Measurements from ENCODE around the gene SPATA32. TPM values are rescaled to one million over a fixed set of nuclear protein-coding genes. Genes with fewer than 3 reads are reported as not detected.

The SPATA32 gene
- total and polyA plus RNA-seq, 2 experiments from 2014 or later, result not detected

DNA sequence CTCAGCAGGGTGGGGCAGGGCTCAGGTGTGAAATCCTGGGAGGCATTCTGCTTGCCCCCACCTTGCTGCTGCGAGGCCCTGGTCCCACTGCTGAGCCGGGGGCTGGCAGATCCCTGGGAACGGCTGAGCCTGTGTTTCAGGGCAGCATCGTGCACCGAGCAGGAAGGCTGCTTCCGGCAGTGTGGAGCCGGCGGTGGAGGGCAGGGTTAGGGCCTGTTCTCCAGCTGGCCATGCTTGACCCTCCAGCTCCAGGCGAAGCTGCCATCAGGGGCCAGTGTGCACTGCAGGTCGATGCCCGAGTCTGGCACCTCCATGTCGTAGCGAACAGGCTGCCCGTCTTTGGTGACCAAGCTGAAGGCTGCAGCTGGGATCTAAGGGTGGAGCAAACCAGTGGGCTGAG is 2.5 kb upstream of the SPATA32 start:
- Mint-ChIP-seq H3K9me3 (no peaks in the 10 kb centered on the region), H3K27me3 (ENCODE audit: insufficient read depth, low read depth, poor library complexity) (peaks cover 14% of the 10 kb centered on the region), H3K36me3 (ENCODE audit: low read depth) (peaks cover 22% of the 10 kb centered on the region), H3K4me3 (no peak overlapping the region), H3K4me1 (peaks cover 10% of the 10 kb centered on the region), H3K27ac (no peak overlapping the region)
- H3K4me3 ChIP-seq, result no peak overlapping the region
- peaks cover 3% of the 10 kb centered on the region; the same call in 1 of the 2 replicates for H3F3A ChIP-seq (replicated peaks; ENCODE audit: low read depth)
- H2AFZ ChIP-seq, result no peak overlapping the region
- H3K4me2 ChIP-seq, result no peak overlapping the region
- H4K20me1 ChIP-seq (replicated peaks; ENCODE audit: insufficient read depth), result no peaks in the 10 kb centered on the region; the same call in 1 of the 2 replicates
- H3K27me3 ChIP-seq (ENCODE audit: insufficient read depth), result peaks cover 11% of the 10 kb centered on the region
- no peaks in the 10 kb centered on the region for H3K9me2 ChIP-seq (ENCODE audit: insufficient read depth)
- no peak for ATAC-seq
- no peak for DNase-seq (ENCODE audit: low spot score)
- H3K79me2 ChIP-seq (replicated peaks; ENCODE audit: insufficient read depth), result no peaks in the 10 kb centered on the region
- peaks cover 9% of the 10 kb centered on the region; the same call in 1 of the 2 replicates for H3K4me1 ChIP-seq (ENCODE audit: insufficient read depth)
- TF ChIP-seq, protein P1, sequence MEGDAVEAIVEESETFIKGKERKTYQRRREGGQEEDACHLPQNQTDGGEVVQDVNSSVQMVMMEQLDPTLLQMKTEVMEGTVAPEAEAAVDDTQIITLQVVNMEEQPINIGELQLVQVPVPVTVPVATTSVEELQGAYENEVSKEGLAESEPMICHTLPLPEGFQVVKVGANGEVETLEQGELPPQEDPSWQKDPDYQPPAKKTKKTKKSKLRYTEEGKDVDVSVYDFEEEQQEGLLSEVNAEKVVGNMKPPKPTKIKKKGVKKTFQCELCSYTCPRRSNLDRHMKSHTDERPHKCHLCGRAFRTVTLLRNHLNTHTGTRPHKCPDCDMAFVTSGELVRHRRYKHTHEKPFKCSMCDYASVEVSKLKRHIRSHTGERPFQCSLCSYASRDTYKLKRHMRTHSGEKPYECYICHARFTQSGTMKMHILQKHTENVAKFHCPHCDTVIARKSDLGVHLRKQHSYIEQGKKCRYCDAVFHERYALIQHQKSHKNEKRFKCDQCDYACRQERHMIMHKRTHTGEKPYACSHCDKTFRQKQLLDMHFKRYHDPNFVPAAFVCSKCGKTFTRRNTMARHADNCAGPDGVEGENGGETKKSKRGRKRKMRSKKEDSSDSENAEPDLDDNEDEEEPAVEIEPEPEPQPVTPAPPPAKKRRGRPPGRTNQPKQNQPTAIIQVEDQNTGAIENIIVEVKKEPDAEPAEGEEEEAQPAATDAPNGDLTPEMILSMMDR (conservative IDR thresholded peaks at IDR 0.05; ENCODE audit: low read depth in 2 of 2), result no peak
- TF ChIP-seq POLR2AphosphoS5 (IDR thresholded peaks at IDR 0.05; ENCODE audit: low read depth) (no peak), EZH2phosphoT487 (IDR thresholded peaks at IDR 0.05; ENCODE audit: unreplicated experiment) (no peak), ZNF331 (CRISPR knock-in tag; IDR thresholded peaks at IDR 0.05; ENCODE audit: low read depth) (no peak), CREB1 (CRISPR knock-in tag; IDR thresholded peaks at IDR 0.05; ENCODE audit: low read depth) (no peak)
- H3K36me3 ChIP-seq (ENCODE audit: insufficient read depth), result no peaks in the 10 kb centered on the region
- no peak overlapping the region for H3K27ac ChIP-seq (ENCODE audit: low read depth)

DNA sequence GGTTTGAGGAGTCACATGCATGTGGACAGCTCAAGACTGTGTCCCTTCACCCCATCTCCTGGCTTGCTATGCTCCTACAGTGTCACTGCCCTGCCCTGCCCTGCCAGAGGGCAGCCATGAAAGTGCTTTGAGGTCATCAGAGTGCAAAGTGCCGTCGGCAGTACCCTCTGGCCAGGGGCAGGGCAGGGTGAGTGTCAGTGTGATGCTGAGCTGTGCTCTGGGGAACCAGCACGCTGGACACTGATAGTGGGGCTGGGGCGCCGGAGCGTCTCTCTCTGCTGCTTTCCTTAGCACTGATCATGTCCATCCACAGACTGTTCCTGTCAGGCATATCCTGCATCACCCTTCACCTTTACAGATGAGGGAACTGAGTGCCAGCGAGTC is 1.6 kb upstream of the SPATA32 start:
- Histone ChIP-seq H3K27me3 (ENCODE audit: insufficient read depth) (peaks cover 11% of the 10 kb centered on the region), H3K4me3 (no peak overlapping the region), H2AFZ (no peak overlapping the region), H4K20me1 (replicated peaks; ENCODE audit: insufficient read depth) (no peaks in the 10 kb centered on the region; the same call in 1 of the 2 replicates), H3K4me2 (no peak overlapping the region), H3F3A (replicated peaks; ENCODE audit: low read depth) (peaks cover 3% of the 10 kb centered on the region; the same call in 1 of the 2 replicates), H3K36me3 (ENCODE audit: insufficient read depth) (no peaks in the 10 kb centered on the region), H3K9me2 (ENCODE audit: insufficient read depth) (no peaks in the 10 kb centered on the region), H3K4me1 (ENCODE audit: insufficient read depth) (peaks cover 9% of the 10 kb centered on the region; the same call in 1 of the 2 replicates), H3K79me2 (replicated peaks; ENCODE audit: insufficient read depth) (no peaks in the 10 kb centered on the region), H3K27ac (ENCODE audit: low read depth) (no peak overlapping the region)
- Mint-ChIP-seq H3K27ac (no peak overlapping the region), H3K4me3 (no peak overlapping the region), H3K36me3 (ENCODE audit: low read depth) (peaks cover 14% of the 10 kb centered on the region; the same call in 2 of the 3 replicates), H3K27me3 (ENCODE audit: insufficient read depth, low read depth, poor library complexity) (peaks cover 14% of the 10 kb centered on the region), H3K4me1 (peaks cover 10% of the 10 kb centered on the region), H3K9me3 (no peaks in the 10 kb centered on the region)
- ATAC-seq (no peak), DNase-seq (ENCODE audit: low spot score) (no peak)
- no peak for TF ChIP-seq POLR2AphosphoS5 (IDR thresholded peaks at IDR 0.05; ENCODE audit: low read depth)
- no peak for TF ChIP-seq ZNF331 (CRISPR knock-in tag; IDR thresholded peaks at IDR 0.05; ENCODE audit: low read depth)
- TF ChIP-seq, protein P1 (conservative IDR thresholded peaks at IDR 0.05; ENCODE audit: low read depth in 2 of 2), result no peak
